ENCODE results near the gene MGST2.
"Not testable (repeated sequence)": the region's sequence is repeated elsewhere in the genome, so short reads cannot be mapped to it uniquely, and the experiment has no call there.

MGST2 gene

DNA sequence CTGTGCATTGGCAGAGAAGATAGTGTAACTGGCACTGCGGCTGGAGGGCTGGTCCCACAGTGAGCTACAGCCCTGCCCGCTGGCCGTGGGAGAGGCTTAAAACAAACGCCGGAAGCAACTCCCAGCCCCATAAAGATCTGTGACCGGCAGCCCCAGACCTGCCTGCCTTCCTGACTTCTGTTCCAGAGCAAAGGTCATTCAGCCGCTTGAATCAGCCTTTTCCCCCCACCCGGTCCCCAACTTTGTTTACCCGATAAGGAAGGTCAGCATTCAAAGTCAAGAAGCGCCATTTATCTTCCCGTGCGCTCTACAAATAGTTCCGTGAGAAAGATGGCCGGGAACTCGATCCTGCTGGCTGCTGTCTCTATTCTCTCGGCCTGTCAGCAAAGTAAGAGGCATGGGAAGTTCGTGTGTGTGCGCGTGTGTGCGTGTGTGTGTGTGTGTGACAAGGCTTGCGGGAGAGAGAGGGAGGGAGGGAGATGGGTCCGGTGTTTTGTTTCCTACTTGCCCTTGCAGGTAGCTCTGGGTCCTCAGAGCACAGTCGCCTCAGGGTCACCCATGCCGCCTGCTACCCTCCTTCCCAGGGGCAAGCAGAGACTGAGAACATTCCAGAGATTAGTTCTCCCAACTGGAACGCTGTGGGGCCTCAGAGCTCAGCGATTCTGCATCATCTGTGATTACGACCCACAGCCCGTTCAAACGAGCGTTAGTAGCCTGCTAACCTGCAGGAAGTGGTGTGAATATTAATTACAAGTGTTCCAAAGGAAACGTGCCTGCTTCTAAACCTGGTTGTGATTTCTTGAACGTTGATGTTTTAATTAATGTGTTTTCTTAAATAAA is at the start of gene MGST2:
TSS of gene MGST2 (plus strand) at position 130 of the 840 bp plus-strand sequence. CDS start at position 331, 201 bp downstream.
- peak; percentile 30 for DNase-seq

DNA sequence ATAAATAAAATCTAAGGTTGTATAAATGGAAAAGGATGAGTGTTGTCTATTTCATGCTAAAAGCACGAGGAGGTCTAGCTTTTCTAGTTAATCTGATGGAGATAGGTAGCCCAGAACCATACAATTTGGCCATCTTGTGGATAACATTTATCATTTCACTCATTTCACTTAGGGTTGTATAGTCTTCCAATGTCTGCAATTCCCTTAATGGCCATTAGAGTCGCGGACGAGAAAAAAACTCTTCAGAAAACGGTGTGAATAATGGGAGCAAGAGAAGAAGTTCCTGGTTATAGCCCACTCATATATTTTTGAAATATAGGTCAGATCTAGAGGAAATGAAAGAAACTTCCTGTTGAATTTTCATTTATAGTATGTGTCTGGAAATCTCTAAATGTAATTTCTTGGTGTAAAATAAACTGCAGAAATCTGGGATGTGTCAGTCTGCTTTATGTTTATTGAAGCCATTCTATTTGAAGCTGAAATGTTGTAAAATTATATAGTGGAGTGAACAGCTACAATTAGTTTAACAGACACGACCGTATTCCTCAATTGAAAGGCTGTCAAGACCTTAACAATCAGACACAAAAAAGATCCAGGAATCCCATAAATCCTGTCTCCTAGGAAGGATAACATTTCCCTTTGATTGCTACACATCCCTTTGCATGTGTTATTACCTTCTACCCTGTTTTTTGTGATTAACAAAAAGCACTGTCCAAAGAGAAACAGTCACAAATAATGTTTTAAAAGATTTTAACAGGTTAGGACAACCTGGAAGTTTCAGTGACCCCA is 47.7 kb upstream of the MGST2 start:
- no peak for DNase-seq

DNA sequence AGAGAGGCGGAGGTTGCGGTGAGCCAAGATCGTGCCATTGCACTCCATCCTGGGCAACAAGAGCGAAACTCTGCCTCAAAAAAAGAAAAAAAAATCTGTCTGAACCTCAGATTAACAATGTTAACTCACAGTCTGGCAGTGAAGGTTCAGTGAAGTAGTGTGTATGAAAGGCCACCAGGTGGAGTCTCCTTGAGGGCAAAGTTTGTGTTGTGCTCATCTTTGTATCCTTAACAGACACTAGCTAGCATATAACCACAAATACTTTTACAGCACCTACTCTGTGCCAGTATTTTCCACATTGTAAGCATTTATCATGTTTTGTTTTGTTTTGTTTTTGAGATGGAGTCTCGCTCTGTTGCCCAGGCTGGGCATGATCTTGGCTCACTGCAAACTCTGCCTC is 46.0 kb upstream of the MGST2 start:
- DNase-seq: no peak

DNA sequence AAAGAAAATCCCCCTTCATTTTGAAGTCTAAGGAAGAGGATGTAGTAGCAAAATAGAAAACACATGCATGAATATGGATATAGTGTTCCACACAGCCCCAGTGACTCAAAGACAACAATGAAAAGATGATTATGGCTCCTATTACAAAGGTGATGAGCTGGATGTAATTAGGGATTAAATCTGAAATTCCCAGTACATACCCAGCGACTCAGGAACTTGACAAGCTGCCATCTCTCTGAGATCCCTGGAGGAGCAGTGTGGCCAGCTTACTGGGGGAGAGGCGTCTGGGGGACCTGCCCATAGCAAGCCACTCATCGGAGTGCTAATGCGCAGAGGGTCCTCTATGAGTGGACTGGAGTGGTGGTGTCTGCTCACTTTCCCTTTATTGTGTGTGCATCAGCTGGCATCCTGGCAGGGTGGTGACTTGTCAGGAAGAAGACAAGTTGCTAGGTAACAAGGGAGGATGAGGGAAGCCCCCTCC is 42.7 kb upstream of the MGST2 start:
- DNase-seq: no peak

DNA sequence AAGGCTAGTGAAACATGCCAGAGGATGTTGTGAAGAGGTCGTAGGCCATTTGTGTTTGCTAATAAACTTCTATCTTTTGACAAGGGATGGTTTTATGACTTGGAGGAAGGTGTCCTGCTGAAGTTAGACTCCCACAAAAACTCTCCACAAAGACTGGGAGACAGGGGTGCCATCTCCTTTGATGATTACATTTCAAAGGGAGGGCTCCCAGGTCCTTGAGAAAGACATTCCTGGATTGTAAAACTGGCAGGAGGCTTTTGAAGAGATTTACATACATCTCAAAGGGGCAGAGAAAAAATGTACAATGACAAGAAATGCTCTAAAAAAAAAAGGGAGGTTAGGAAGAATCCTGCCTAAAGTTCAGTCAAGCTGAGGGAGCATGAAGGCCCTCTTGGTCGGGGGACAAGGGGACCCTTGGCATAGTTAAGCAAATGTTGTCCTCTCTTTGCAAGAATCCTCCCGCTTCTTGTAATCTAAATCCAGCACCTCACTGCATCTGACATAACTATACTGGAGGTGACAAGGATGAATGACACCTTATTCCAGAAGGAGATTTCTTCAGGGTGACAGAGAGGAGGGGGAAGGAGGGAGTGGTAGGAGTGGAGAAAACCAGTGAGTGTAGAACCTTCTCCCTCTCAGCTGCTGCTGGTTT is 41.1 kb upstream of the MGST2 start:
- no peak for DNase-seq

DNA sequence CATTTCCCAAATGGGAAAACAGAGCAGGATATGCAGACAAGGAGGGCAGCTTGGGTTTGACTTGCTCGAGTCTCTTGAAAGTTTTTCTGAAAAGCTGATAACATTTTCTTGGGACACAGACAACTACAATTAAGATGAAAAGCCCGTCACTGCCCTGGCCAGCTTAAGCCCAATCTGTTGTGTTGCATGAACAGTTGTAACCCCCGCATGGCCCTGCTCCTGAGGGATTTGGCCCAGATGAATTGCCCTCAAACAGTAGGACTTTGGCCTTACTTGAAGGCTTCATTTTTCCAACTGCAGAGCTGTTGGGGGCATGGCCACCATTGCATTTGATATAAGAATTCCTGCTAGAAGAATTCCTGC is 40.5 kb upstream of the MGST2 start:
- DNase-seq: no peak

DNA sequence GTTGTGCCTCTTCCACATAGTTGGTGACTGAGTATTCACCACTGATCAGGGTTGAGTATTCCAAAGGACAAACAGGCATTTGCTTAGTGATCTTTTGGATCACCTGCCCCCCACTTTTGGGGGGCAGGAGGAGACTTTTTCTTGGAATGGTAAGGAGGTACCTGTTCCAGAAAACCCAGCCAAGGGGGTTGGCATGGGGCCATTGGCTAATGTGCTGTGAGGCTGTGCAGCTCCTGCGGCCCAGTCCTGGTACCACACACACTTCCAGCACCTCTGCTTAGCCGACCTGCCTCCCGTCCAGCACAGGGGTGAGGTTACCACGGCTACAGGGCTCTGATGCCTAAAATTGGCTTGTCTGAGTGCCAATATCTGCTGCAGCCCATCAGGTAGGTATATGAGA is 40.1 kb upstream of the MGST2 start:
- DNase-seq: no peak

DNA sequence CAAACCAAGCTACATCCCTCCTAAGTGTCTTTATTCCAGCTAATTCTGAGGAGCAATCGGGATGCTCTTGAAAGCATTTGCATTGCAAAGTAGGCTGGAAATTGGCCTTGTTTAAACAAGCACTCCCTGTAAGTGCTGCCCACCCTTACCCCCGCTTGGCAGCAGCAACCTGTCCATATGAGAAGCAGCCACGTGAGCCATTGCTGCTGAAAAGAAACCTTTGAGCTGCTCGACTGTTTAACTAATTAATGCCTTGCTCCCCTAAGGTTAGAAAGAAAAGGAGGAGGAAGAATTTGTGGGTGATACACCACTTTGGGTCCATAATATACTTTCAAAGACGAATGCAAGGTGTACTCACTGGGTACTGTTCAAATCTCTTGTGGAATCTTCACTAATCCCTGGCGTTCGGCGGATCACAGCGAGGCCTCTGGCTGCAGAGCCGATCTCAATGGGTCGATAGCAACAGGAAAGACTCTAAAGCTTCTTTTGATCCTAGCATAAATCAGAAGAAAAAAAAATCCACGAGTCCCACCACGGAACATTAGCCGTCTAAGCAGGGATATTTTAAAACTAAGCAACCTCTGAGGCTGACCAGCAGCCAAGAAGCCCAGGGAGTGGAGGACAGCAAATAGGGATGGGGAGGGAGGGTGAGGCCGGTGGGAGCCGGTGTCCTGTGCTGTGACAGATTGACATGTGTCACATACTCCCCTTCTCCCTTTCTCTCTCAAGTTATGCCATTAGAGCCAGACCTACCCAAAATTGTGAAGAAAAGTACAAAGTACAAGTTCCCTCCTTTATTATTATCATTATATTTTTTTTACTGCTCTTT is 37.2 kb upstream of the MGST2 start:
- no peak for DNase-seq

DNA sequence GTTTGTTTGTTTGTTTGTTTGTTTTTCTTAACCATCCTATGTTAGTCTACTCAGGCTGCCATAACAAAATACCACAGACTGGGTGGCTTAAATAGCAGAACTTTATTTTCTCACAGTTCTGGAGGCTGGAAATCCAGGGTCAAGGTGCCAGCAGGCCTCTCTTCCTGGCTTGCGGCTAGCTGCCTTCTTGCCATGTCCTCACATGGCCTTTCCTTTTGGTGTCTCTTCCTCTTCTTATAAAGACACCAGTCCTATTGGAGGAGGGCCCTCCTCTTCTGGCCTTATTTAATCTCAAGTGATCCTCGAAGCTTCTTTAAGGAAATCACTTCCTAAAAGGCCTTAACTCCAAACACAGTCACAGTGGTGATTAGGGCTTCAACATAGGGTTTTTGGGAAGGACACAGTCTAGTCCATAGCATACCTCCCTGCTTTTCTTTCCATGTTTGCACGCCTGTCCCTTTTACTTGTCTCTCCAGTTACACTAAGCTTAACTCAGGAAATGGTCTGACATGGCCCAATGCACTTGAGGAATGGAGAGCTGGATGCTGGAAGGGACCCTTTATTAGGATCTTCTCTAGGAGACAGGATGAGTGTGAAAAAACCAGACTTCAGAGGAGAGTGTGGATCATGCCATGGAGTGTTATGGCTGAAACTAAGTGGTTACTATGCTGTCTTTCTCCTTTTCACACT is 36.0 kb upstream of the MGST2 start:
- no peak for DNase-seq

DNA sequence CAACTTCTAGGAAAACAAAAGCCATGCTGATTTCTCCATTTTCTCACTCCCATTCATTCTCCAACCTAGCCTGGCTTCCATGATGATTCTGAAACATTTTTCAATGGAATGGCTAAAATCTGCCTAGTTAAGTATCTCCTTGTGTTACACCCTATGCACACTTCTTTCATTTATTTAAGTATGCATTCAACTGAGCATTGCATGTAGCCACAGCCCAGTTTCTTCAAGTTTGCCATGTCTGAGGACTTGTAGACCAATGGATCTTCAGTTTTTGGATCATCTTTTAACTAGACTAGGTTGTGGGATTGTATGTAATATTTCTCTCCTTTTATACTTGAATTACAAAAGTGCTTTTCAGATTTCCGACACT is 35.5 kb upstream of the MGST2 start:
- no peak for DNase-seq

DNA sequence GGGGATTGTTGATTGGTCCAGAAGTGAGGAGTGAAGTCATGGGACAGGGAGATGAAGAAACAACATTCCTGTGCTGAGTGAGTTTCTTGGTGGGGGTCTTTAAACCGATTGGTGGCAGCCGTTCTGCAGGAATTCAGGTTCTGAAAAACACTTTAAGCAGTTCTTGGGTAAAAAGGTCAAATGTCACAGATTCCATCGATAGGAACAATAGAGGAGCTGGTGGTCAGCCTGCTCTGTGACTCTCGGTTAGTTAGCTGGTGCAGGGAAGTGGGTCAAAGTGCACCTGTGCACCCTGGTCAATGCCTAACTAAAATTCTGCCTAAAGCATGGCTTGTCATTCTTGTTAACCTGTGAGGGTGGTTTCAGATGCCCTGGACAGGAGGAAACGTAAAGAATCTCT is 34.6 kb upstream of the MGST2 start:
- no peak for DNase-seq

DNA sequence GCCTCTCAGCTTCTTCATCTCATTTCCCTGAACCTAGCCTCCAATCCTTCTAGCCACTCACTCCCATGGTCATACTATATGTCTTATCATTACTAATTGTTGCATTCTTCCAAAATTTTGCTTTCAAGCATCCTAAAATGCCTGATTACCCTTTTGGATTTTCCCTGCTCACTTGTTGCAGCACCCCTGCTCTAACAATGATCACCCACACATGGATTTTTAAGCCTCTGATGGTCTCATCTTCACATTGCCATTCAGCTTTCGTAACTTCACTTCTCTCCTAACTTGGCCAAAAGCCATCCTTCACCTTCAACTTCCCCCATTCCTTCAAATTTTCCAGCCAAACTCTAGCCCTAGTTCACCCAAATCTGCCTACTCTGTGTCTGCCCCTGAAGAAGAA is 33.8 kb upstream of the MGST2 start:
- no peak for DNase-seq

DNA sequence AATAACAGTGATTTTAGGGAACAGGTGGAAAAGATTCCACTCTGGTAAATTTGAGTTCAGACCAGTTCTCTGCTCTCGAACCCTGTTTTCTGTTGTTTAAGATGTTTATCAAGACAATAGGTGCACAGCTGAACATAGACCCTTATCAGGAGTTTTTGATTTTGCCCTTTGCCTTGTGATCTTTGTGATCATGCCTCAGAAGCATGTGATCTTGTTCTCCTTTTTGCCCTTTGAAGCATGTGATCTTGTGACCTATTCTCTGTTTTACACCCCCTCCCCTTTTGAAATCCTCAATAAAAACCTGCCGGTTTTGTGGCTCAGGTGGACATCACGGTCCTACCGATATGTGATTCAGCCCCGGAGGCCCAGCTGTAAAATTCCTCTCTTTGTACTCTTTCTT is 32.9 kb upstream of the MGST2 start:
- not testable (repeated sequence) for DNase-seq

DNA sequence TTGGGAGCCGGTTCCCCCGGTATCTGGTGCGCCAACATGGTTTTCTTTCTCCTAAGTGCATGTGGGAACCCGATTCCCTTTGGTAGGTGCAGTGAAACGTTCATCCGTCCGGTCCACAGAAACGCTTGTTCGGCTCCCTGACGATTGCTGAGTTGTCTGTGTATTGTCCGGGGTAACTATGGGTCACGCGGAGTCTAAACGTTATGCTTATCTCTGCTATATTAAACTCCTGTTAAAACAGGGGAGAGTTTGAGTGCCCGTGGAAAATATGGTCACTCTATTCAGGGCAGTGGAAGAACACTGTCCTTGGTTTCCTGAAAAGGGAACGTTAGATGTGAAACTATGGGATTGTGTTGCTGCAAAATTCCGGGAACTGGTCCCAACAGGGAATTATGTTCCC is 32.4 kb upstream of the MGST2 start:
- no peak for DNase-seq

DNA sequence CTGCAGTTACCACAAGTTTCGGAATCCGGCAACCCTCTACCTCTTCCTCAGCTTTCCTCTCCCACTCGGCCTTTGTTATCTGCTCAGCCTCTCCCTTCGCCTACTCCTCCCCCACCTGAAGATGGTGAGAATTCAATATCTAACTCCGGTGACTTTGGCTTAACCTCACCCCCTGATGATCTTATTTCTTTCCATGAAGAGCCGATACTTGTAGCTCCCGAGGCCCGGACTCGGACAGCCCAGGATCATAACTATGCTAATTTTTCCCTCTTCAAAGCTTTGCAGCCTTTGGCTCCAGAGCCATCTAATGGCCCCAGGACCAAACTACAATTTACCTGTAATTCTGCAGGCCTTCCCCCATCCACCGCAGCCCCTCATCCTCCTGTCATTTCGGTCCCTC is 32.0 kb upstream of the MGST2 start:
- DNase-seq: no peak

DNA sequence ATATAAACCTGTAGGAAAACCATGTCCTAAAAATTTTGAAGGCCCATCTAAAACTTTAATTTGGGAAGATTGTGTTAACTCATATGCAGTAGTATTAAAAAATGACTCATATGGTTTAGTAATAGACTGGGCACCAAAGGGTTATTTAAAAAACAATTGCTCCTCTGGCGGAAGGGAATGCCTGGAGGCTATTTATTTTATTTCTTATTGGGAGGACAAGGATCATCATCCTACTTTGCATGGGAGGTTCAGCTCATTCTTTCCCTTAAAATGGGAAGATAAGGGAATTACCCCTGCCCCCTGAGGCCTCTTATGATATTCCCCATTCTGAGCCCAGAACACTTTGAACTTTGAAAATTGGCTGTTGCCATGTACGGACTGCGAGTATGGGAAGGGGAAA is 29.7 kb upstream of the MGST2 start:
- DNase-seq: no peak

DNA sequence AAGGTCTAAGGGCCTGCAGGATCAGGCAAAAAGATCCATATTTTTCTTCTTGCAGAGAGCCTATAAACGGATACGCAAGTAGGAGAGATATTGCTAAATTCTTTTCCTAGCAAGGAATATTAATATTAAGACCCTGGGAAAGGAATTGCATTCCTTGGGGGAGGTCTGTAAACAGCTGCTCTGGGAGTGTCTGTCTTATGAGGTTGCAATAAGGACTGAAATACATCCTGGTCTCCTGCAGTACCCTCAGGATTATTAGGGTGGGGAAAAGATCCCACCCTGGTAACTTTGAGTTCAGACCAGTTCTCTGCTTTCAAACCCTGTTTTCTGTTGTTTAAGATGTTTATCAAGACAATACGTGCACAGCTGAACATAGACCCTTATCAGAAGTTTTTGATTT is 27.3 kb upstream of the MGST2 start:
- DNase-seq: not testable (repeated sequence)

DNA sequence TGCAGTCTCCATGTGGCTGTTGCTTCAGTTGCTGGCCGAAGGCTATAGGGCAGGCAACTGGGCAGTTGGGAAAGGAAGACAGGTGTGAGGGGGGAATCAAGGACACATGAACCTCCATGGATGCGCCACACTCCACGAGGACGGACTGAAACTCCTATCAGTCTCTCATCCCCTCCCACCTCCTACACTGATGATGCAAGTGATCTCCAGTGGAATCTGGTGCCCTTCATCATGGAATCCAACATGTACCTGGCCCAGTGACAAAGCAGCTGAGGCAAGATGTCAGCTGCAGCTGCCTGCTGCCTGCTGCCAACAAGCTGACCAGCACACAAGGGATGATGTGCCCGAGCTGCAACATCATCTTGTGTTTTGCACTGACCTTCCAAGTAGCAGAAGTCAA is 26.0 kb upstream of the MGST2 start:
- DNase-seq: no peak

DNA sequence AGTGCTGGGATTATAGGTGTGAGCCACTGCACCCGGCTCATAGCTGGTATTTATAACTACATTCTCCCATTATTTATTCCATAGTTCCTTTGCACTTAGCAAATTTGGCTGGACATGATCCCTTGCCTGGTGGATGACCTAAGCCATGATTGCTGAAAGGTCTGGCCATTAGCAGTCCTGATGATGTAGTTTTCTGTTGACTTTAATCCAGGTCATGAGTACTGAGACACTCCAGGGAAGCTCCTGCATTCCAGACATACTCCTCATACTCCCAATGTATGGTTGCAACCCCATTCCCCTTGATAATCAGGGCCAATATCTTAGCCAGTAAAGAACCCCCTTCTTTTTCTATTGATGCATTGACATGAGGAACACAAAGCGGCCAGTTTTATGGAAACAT is 24.4 kb upstream of the MGST2 start:
- no peak for DNase-seq

DNA sequence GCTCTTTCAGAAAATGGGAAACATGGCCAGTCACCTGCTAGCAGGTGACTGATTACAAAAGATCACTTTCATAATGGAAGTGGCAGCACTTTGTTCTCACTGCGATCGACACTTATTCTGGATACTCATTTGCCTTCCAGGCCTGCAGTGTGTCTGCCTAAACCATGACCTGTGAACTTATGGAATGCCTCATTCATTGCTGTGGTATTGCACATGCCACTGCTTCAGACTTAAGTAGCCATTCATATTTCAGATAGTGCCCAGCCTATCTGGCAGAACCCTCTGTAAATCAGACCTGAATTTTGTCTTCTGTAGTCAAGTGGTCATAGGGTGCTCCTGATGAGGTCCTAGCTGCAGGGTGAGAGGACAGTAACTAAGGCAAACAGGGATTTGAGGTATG is 23.3 kb upstream of the MGST2 start:
- no peak for DNase-seq

DNA sequence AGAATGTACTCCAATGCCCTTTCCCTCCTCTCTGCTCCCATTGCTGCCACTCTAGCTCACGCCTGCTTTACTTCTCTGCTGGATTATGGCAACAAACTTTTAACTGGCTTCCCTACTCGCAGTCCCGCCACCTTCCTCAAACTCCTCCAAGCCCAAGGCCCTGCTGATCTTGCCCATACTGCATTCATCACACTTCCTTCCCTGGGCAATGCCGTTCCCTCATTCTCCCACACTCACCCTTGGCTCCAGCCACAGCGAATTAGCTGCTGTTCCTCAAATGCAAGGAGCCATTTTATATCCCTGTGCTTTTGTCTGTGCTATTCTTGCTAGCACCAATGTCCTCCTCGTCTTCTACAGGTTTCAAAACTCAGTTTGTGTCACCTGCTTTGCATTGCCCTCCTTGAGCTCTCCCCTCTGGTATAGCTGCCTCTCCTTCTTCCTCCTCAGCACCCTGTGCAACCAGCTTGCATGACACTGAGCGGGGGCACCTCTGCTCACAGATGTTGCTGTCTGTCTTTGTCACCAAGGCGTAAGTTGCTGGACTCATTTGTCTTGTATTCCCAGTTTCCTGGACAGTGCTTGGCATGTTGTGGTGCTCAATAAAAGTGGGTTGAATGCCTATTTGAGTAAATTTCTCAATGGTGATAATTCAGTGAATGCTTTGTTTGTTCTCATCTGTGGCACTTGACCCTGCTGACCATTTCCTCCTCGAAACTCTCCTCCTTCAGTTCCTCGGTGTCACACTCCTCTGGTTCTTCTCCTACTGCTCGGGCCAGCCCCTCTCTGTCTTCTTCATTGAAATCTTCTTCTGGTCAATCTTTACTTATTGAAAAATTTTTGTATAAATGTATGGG is 22.4 kb upstream of the MGST2 start:
- DNase-seq: no peak
